ENCODE results near the gene ZNF511. TPM values are rescaled to one million over a fixed set of nuclear protein-coding genes. Genes with fewer than 3 reads are reported as not detected.

Gene ZNF511
- polyA plus RNA-seq, 1 donor from 2014 or later = 17.6 TPM

- Histone ChIP-seq H3K4me3 (ENCODE audit: low read length) (no peak overlapping the region), H2AFZ (ENCODE audit: low read depth, low read length) (no peak overlapping the region), H3K9ac (ENCODE audit: low read length) (no peak overlapping the region), H3K9me3 (ENCODE audit: low read length) (no peaks in the 10 kb centered on the region), H3K79me2 (replicated peaks; ENCODE audit: insufficient read depth, low read length) (no peaks in the 10 kb centered on the region), H3K9me2 (ENCODE audit: insufficient read depth, low read length) (no peaks in the 10 kb centered on the region), H3K27ac (ENCODE audit: low read length) (no peak overlapping the region), H3K27me3 (ENCODE audit: insufficient read depth, low read depth, low read length) (no peaks in the 10 kb centered on the region), H3F3A (ENCODE audit: insufficient read depth, low read length, poor library complexity, severe bottlenecking) (no peaks in the 10 kb centered on the region), H4K20me1 (ENCODE audit: insufficient read depth) (no peaks in the 10 kb centered on the region), H3K36me3 (ENCODE audit: insufficient read depth, low read length) (no peaks in the 10 kb centered on the region), H3K4me2 (ENCODE audit: low read length) (no peak overlapping the region)
- TF ChIP-seq EZH2 (IDR thresholded peaks at IDR 0.05; ENCODE audit: borderline replicate concordance, insufficient read depth, low read length, poor library complexity, severe bottlenecking) (no peak), CTCF (IDR thresholded peaks at IDR 0.05; ENCODE audit: poor library complexity, severe bottlenecking) (no peak), RAD21 (conservative IDR thresholded peaks at IDR 0.05) (no peak), REST (IDR thresholded peaks at IDR 0.05; ENCODE audit: borderline replicate concordance) (no peak), TAF1 (IDR thresholded peaks at IDR 0.05; ENCODE audit: low read depth) (no peak), MXI1 (conservative IDR thresholded peaks at IDR 0.05; ENCODE audit: poor library complexity, severe bottlenecking) (no peak), EP300 (conservative IDR thresholded peaks at IDR 0.05; ENCODE audit: poor library complexity, severe bottlenecking) (no peak), POLR2AphosphoS5 (IDR thresholded peaks at IDR 0.05) (no peak), SMC3 (conservative IDR thresholded peaks at IDR 0.05; ENCODE audit: poor library complexity) (no peak)
Observed at GRCh38 chr10:133353988-133354605, 45.4 kb downstream of the ZNF511 start.

- H3K9ac ChIP-seq (ENCODE audit: low read length) = no peak overlapping the region
- H4K20me1 ChIP-seq (ENCODE audit: insufficient read depth) = no peaks in the 10 kb centered on the region
- no peaks in the 10 kb centered on the region for H3K79me2 ChIP-seq (replicated peaks; ENCODE audit: insufficient read depth, low read length)
- H3K4me3 ChIP-seq (ENCODE audit: low read length) = no peak overlapping the region
- no peaks in the 10 kb centered on the region for H3K36me3 ChIP-seq (ENCODE audit: insufficient read depth, low read length)
- no peaks in the 10 kb centered on the region for H3K9me3 ChIP-seq (ENCODE audit: low read length)
- H3K27me3 ChIP-seq (ENCODE audit: insufficient read depth, low read depth, low read length) = no peaks in the 10 kb centered on the region
- no peaks in the 10 kb centered on the region for H3K9me2 ChIP-seq (ENCODE audit: insufficient read depth, low read length)
- H2AFZ ChIP-seq (ENCODE audit: low read depth, low read length) = no peak overlapping the region
- no peaks in the 10 kb centered on the region for H3F3A ChIP-seq (ENCODE audit: insufficient read depth, low read length, poor library complexity, severe bottlenecking)
- no peak overlapping the region for H3K4me2 ChIP-seq (ENCODE audit: low read length)
- no peak for TF ChIP-seq EZH2 (IDR thresholded peaks at IDR 0.05; ENCODE audit: borderline replicate concordance, insufficient read depth, low read length, poor library complexity, severe bottlenecking)
- TF ChIP-seq CTCF (IDR thresholded peaks at IDR 0.05; ENCODE audit: poor library complexity, severe bottlenecking) = no peak
- no peak for TF ChIP-seq SMC3 (conservative IDR thresholded peaks at IDR 0.05; ENCODE audit: poor library complexity)
- no peak for TF ChIP-seq POLR2AphosphoS5 (IDR thresholded peaks at IDR 0.05)
- no peak for TF ChIP-seq MXI1 (conservative IDR thresholded peaks at IDR 0.05; ENCODE audit: poor library complexity, severe bottlenecking)
- TF ChIP-seq RAD21 (conservative IDR thresholded peaks at IDR 0.05) = no peak
- TF ChIP-seq EP300 (conservative IDR thresholded peaks at IDR 0.05; ENCODE audit: poor library complexity, severe bottlenecking) = no peak
- TF ChIP-seq TAF1 (IDR thresholded peaks at IDR 0.05; ENCODE audit: low read depth) = no peak
- no peak for TF ChIP-seq REST (IDR thresholded peaks at IDR 0.05; ENCODE audit: borderline replicate concordance)
- H3K27ac ChIP-seq (ENCODE audit: low read length) = no peak overlapping the region
Observed at GRCh38 chr10:133354672-133355240, 46.0 kb downstream of the ZNF511 start.

All from neural cell (in vitro differentiated cells).